ENCODE measurements around the gene RALGAPA1.
"Not testable (repeated sequence)": the region's sequence is repeated elsewhere in the genome, so short reads cannot be mapped to it uniquely, and the experiment has no call there.

- TF ChIP-seq CTCF (optimal IDR thresholded peaks at IDR 0.05 in 1 of 3, IDR thresholded peaks at IDR 0.05 in 1 of 3, conservative IDR thresholded peaks at IDR 0.05 in 1 of 3; ENCODE audit: extremely low read depth in 1 of 3, insufficient read depth in 2 of 3, low read length in 3 of 3); EZH2 (IDR thresholded peaks at IDR 0.05; ENCODE audit: low read length): not testable (repeated sequence)
These were observed 182.1 kb downstream of the RALGAPA1 start for GRCh38 chr14:35626947-35627346.
